ENCODE results near the gene MAGI1.

Gene MAGI1

GRCh38 chr3:65409176-65409569 lies 629.5 kb downstream of the MAGI1 start:
- no peak for DNase-seq (ENCODE audit: low spot score)

DNA sequence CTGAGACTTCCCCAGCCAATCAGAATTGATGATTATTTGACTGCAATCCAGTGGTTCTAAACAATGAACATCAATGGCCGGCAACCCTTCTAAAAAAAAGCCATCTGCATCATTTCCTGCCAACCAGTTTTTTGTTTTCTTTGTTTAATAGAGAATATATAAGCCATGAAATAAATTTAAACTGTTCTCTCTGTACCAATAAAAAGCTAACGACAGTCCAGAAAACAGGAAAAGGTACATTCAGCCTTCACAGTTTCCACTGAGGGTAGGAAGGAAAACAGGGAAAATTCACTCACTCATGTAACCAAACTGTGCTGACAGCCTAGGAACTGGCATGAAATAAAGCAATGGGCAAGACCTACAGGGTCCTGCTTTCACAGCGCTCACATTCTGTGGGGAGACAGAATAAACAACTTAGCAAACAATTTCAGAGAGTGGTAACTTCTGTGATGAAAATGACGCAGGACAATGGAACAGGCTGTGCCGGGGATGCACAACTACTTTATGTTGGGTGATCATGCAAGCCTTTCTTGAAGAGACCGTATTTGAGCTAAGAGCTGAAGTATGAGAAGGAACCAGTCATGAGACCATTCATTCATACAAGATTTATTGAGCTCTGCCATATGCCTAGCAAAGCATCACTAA lies 630.1 kb downstream of the MAGI1 start:
- no peak for DNase-seq (ENCODE audit: low spot score)

- DNase-seq (ENCODE audit: low spot score): no peak
These were observed 632.2 kb downstream of the MAGI1 start for GRCh38 chr3:65406470-65406869.

DNA sequence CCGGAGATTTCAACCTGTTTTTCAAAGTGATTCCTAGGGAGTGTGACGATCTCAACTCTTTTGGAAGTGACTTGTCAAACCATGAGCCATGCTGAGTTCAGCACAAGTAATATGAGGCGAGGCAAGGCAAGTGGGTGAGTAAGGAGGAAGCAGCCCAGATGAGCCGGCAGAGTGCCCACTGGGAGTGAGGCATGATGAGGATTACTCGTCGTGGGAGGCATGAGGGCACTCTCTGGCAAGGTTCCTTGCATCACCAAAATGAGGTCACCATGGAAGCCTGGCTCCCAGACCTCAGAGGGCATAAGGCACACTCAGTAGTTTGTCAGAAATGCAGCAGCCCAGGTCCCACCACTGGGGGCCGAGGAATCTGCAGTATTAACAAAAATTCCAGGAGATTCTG lies 636.1 kb downstream of the MAGI1 start:
- DNase-seq (ENCODE audit: low spot score): peak; percentile 98

- no peak for DNase-seq (ENCODE audit: low spot score)
These were observed 637.1 kb downstream of the MAGI1 start for GRCh38 chr3:65401359-65402305.

DNA sequence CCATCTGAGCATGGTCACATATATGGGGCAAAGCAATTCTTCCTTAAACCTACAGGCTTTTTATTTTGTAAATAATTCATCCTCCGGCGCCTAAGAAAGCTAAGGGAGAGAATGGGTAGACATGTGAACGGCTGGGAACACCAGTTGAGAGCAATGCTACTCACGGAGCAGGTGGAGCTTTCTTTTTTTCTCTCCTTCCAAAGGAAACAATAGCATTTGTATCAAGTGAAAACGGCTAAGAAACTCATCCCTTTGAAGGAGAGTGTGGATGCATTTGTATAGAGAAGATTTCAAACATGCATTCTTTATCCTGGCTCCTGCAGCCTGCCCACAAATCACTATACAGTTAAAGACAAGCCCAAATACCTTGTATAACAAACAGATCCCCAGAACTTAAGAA lies 637.8 kb downstream of the MAGI1 start:
- no peak for DNase-seq (ENCODE audit: low spot score)

DNA sequence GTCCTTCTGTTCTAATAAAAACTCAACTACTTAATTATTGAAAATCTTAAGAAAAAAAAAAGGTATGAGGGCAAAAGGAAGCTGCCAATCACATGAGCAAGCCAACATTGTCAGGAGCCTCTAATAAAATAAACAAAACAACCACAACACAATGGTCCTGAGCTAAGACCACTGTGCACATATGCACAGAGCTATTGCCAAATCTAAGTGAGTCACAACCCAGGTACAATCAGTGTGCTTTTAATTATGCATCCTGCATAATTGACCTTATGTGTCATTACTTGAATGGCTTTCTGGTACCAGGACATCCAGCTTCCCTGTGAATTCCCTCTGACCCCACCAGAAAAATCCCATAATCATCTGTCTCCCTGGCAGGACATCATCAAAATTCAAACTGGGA lies 639.8 kb downstream of the MAGI1 start:
- DNase-seq (ENCODE audit: low spot score): peak; percentile 58

DNA sequence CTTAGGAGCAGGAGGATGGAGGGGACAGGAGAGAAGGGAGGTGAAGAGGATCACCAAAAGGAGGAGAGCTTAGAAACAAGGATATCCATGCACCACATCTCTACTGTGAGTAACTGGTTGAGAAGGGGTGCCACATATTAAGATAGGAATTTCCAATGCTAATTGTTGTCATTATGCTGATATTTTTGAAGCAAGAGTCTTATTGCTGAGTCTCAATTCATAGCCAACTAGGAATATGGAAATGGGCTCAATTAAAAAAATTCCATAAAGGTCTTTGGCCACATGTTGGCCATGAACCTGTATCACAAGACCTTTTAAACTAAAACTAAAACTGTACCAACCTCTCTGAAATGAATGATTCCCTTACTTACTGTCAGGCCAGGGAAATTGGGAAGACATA lies 642.6 kb downstream of the MAGI1 start:
- DNase-seq (ENCODE audit: low spot score): no peak

DNA sequence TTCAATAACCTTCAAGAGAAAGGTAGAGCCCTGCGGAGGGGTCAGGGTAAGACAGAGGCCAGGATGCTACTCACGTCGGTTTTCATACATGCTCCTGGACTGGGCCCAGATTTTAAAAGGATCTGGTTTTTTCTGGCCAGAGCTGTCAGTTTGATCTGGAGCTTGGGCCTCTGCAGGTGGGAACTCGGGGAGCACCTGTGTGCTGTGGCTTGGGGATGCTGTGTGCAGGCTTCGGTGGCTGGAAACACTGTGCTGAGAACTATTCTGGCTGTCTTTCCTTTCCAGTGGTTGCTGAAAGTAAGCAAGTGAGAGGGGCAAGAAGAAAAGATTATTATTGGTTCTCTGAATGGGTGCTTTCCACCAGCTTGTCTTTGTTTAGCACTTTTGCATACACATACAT lies 647.6 kb downstream of the MAGI1 start:
- DNase-seq (ENCODE audit: low spot score): no peak

DNA sequence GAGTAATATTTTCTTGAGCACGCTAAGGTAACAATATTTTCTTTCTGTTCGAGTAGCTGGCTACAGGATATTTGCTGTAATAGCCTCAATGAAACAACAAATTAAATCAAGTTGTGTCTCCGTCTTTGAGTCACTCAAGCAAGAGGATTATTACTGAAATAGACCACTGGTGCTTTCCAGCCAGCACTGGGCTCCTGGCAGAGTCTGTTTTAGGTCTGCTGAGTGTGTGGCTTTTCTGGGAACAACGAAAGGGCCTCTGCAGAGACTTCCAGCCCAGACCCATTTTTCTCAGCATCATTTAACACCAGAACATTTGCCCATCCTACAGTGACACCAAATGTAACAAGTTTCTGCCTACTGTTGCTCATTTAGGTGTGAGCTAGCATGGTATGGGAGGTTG lies 652.9 kb downstream of the MAGI1 start:
- no peak for DNase-seq (ENCODE audit: low spot score)

- no peak for DNase-seq (ENCODE audit: low spot score)
These were observed 657.2 kb downstream of the MAGI1 start for GRCh38 chr3:65381496-65382010.

DNA sequence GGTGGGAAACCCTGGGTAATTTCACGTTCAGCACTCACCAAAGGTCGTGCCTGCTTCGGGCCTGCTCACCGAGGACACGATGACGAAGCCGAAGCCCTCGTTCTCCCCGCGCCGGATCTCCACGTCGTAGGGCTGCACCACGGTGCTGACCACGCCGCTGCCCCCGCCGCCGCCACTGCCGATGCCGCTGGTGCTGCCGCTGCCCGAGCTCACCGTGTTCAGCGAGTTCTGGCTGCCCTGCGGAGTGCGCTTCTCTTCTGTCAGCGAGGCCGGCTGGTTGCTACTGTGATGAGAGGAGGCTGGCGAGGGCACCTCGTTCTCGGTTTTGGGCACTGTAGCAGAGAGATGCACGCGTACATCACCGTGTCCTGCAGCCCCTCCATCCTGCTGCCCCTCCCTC lies 659.5 kb downstream of the MAGI1 start:
- DNase-seq (ENCODE audit: low spot score): no peak

- DNase-seq (ENCODE audit: low spot score): peak; percentile 73
These were observed 661.1 kb downstream of the MAGI1 start for GRCh38 chr3:65377637-65378036.

- DNase-seq (ENCODE audit: low spot score): peak; percentile 65
These were observed 662.3 kb downstream of the MAGI1 start for GRCh38 chr3:65376426-65376825.

GRCh38 chr3:65371053-65371452 lies 667.7 kb downstream of the MAGI1 start:
- no peak for DNase-seq (ENCODE audit: low spot score)

DNA sequence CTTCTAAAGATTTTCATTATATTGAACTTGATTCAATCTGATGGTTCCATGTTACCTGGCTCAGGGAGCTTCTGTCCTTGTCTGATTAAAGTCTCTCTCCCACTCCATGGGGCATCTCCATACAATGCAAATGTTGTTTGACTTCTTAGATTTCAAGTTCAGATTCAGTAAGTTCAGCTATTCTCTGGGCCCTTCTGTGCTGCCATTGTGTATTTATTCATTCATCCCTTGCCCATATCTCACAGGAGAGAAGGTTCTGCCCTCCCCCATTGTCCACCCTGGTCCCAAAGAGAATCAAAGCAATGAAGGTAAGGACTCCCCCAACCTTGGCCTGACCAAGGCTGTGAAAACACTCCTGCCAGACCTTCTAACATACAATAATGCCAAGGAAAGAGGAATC lies 669.9 kb downstream of the MAGI1 start:
- DNase-seq (ENCODE audit: low spot score): no peak

- DNase-seq (ENCODE audit: low spot score): no peak
These were observed 676.0 kb downstream of the MAGI1 start for GRCh38 chr3:65362688-65363087.

DNA sequence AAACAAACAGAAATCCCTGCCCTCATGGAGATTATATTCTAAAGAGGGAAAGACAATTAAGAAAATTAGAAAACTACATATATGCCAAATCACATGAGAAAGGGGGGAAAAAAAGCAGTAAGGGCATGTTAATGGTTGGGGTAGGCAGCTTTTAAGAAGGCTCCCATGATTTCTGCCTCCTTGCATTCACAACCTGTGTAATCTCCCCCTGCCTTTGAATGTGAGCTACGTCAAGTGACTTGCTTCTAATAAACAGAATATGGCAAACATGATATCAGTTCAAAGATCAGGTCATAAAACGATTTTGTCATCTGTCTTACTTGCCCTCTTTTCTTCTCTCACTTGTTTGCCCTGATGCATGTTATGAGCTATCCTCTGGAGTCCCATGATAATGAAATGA lies 677.3 kb downstream of the MAGI1 start:
- DNase-seq (ENCODE audit: low spot score): no peak

DNA sequence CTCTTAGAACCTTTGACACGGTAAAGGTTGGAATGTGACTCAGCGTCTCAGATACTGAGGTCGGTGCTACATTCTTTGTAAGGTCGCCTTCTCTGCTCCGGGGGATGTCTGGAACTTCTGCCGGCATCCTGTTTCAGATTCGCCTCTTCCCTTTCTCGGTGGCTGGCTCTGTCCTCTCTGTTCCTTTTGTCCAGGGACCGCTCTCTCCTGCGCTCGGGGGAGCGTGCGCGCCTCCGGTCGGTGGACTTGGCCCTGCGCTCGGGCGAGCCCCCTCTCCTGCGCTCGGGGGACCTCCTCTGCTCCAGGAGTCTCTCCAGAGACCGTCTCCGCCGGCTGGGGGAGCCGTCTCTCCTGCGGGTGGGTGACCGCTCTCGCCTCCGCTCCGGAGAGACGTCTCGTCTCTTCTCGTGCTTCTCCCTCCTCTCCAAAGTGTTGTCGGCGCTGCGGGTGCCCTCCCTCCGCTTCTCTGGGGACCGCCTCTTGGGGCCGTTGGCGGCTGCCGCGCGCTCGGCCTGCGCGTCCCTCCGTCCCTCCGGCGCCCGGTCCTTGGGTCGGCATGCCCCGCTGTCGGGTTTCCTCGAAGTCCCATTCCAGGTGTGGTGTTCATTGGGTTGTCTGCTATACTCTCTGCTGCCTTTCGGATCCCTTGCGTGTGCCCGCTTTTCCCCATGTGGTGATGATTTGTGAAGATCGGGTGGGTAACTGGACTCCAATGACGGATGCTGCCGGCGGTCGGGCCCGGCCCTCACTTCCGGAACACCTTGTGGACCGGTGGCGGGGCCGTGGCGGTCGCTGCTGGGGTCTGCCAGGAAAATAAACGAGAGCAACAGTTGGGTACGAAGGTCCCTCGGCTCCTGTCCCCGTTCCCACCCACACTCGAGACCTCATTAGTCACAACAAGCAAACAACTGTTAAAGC lies 682.1 kb downstream of the MAGI1 start:
- peak; percentile 22 for DNase-seq (ENCODE audit: low spot score)

DNA sequence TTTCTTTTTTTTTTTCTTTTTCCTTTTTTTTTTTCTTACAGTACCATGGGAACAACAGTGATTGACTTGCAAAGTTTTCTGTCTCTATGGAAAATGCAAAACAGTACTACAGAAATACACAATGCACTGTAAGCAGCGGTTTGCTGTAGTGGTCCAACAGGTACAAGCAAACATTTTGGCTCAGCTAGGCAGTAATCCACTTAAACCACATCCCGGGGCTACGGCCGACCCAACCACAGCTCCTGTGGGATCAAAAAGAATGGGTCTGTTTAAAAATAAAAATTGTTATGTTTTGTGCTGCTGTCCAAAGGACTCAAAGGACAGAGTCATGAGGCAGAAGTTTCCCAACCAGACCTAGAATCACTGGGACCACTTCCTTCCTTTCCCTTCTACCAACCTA lies 683.8 kb downstream of the MAGI1 start:
- DNase-seq (ENCODE audit: low spot score): no peak

DNA sequence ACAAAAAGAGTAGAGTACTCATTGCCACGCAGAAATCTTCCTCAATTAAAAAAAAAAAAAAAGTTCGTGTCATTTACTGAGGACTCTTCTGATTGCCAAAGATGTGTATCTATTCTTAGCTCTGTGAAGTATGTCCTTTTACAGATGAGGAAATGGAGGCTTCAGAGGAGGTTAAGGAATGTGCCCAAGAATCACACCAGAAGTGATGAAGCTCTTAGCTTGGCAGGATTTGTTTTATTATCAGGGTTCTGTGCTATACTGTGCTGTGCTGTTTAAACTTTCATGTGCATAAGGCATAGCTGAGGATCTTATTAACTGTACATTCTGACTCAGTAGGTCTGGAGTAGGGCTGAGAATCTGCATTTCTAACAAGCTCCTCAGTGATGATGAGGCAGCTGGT lies 685.8 kb downstream of the MAGI1 start:
- no peak for DNase-seq (ENCODE audit: low spot score)

DNA sequence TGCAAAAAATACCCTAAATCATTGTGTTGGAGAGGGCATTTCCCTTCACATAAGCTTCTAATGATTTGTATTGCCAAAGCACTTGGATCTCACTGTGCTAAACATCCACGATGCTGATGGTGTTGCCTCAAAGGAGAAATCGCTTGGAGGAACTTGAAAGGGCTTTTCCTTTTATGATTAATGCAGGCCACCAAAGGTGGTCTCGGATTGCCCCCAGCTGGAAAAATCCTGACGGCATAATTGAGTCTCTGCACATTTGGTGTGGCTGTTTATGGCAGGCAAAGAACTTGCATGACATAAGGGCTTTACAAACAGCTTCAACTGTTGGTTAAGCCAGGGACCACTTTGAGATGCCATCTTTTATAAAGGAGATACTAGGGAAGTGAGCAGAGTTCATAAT lies 687.0 kb downstream of the MAGI1 start:
- no peak for DNase-seq (ENCODE audit: low spot score)

Data from kidney tubule cell (primary cell).